Neuronal stem cell (in vitro differentiated cells): ENCODE measurements around the gene IFNA14.
"Not testable (repeated sequence)": the region's sequence is repeated elsewhere in the genome, so short reads cannot be mapped to it uniquely, and the experiment has no call there.

Experiments used
- DNase-seq: peaks from one replicate; pipeline ENCODE4 v3.0.0-alpha.2; 2013; ENCODE audit warnings: low spot score
- H2AFZ ChIP-seq: one replicate; pipeline ENCODE4 v1.6.1; 2013; ENCODE audit warnings: mild to moderate bottlenecking, low read length, inconsistent platforms
- H2AK5ac ChIP-seq: 2 replicates; pipeline ENCODE4 v1.6.1; 2013; ENCODE audit warnings: low read depth, mild to moderate bottlenecking, inconsistent platforms, low read length, moderate library complexity, mixed read lengths
- H2BK120ac ChIP-seq: 2 replicates; pipeline ENCODE4 v1.6.1; 2013; ENCODE audit warnings: low read depth, mild to moderate bottlenecking, inconsistent platforms, low read length, moderate library complexity, mixed read lengths
- H2BK12ac ChIP-seq: one replicate; pipeline ENCODE4 v1.6.1; 2013; ENCODE audit warnings: low read length, inconsistent platforms
- H2BK15ac ChIP-seq: 2 replicates; pipeline ENCODE4 v1.6.1; 2013; ENCODE audit warnings: mild to moderate bottlenecking, low read length, inconsistent platforms, mixed read lengths
- H2BK5ac ChIP-seq: one replicate; pipeline ENCODE4 v1.6.1; 2013; ENCODE audit warnings: inconsistent platforms, mild to moderate bottlenecking, low read length, moderate library complexity
- H3K14ac ChIP-seq: one replicate; pipeline ENCODE4 v1.6.1; 2013; ENCODE audit warnings: low read length, inconsistent platforms
- H3K18ac ChIP-seq: 2 replicates; pipeline ENCODE4 v1.6.1; 2013; ENCODE audit warnings: low read length, inconsistent platforms
- H3K23ac ChIP-seq: 2 replicates; pipeline ENCODE4 v1.6.1; 2013; ENCODE audit warnings: low read depth, mild to moderate bottlenecking, mixed read lengths, low read length, inconsistent platforms; ENCODE audit not compliant: poor library complexity
- H3K27ac ChIP-seq: replicated peaks from 3 replicates; pipeline ENCODE4 v1.5.1; 2013; ENCODE audit warnings: low read length, inconsistent platforms
- H3K27me3 ChIP-seq, 3 experiments: 2 replicates each; pipeline ENCODE4 v1.6.1; 2013; ENCODE audit warnings: low read length in 3 of 3, mild to moderate bottlenecking in 2 of 3, inconsistent platforms in 1 of 3, low read depth in 1 of 3, mixed read lengths in 1 of 3, moderate library complexity in 1 of 3; ENCODE audit not compliant: control insufficient read depth in 3 of 3, insufficient read depth in 3 of 3
- H3K36me3 ChIP-seq, 2 donors: replicated peaks in 1 of 2; 2 replicates each; pipeline ENCODE4 v1.6.1; 2013; ENCODE audit warnings: low read length in 2 of 2; ENCODE audit not compliant: control insufficient read depth in 2 of 2, insufficient read depth in 2 of 2
- H3K4ac ChIP-seq: 2 replicates; pipeline ENCODE4 v1.6.1; 2013; ENCODE audit warnings: inconsistent platforms, mild to moderate bottlenecking, low read length, moderate library complexity
- H3K4me1 ChIP-seq, 2 donors: 1 replicate in 1 of 2; 2 replicates in 1 of 2; pipeline ENCODE4 v1.6.1; 2013; ENCODE audit warnings: low read length in 2 of 2, low read depth in 1 of 2; ENCODE audit not compliant: control insufficient read depth in 2 of 2, insufficient read depth in 1 of 2
- H3K4me2 ChIP-seq: one replicate; pipeline ENCODE4 v1.6.1; 2013; ENCODE audit warnings: mild to moderate bottlenecking, low read length, inconsistent platforms; ENCODE audit not compliant: insufficient read depth, poor library complexity, severe bottlenecking
- H3K4me3 ChIP-seq, 2 donors: 2 replicates each; pipeline ENCODE4 v1.5.1; 2013; ENCODE audit warnings: low read length in 2 of 2, mild to moderate bottlenecking in 2 of 2, inconsistent platforms in 1 of 2, moderate library complexity in 1 of 2
- H3K79me1 ChIP-seq: one replicate; pipeline ENCODE4 v1.6.1; 2013; ENCODE audit warnings: low read depth, mild to moderate bottlenecking, inconsistent platforms, low read length, moderate library complexity
- H3K9ac ChIP-seq: one replicate; pipeline ENCODE4 v1.6.1; 2013; ENCODE audit warnings: mild to moderate bottlenecking, low read depth, low read length, inconsistent platforms; ENCODE audit not compliant: poor library complexity
- H3K9me3 ChIP-seq, 2 donors: replicated peaks in 1 of 2; 2 replicates each; pipeline versions ENCODE3 to v1.6.1; 2013; ENCODE audit warnings: low read length in 2 of 2, mild to moderate bottlenecking in 2 of 2, inconsistent platforms in 1 of 2, low read depth in 1 of 2, mixed read lengths in 1 of 2, moderate library complexity in 1 of 2; ENCODE audit not compliant: control insufficient read depth in 2 of 2, insufficient read depth in 1 of 2
- H4K8ac ChIP-seq: one replicate; pipeline ENCODE4 v1.6.1; 2013; ENCODE audit warnings: low read depth, mild to moderate bottlenecking, inconsistent platforms, low read length, moderate library complexity
- H4K91ac ChIP-seq: one replicate; pipeline ENCODE4 v1.6.1; 2013; ENCODE audit warnings: low read length, low read depth, mild to moderate bottlenecking, inconsistent platforms; ENCODE audit not compliant: poor library complexity
- WGBS, 2 donors: extraction: QIAGEN DNeasy Blood & Tissue Kit; methylation state at CpG; one replicate each; pipeline ENCODE4 v1.1.7; 2013; ENCODE audit warnings: missing lambda C conversion rate in 2 of 2, mixed read lengths in 1 of 2; ENCODE audit not compliant: insufficient read length in 2 of 2, insufficient replicate concordance in 1 of 2; ENCODE audit errors: extremely low coverage in 2 of 2; 5-methylcytosine and 5-hydroxymethylcytosine counted together

IFNA14 gene

DNA sequence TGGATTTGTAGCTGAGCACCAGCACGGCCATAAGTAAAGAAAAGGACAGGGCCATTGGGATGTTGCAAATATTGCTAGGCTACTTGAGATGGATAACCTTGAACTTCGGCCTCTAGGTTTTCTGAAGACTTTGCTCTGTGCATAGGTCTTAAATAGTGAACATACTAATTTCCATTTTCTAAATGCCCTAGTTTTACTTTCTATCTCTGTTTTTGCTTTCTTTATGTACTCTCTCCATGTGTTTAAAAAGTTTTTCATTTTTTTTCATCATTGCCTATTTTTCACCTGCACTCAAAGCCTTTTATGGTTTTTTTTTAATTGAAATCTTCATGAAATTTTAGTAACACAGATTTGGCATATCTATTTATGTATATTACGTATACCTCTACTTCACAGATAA, 32.8 kb downstream of the IFNA14 start, which contains the start of gene IFNA10:
Gene IFNA10, minus strand, starts transcription at position 101 of the 400 bp plus-strand sequence. Its CDS starts 46 bp downstream, at position 55.
- H2BK15ac ChIP-seq, H3K23ac ChIP-seq, H3K4me3 ChIP-seq, H2AK5ac ChIP-seq, H3K27me3 ChIP-seq, H3K14ac ChIP-seq, H3K18ac ChIP-seq, H4K8ac ChIP-seq, DNase-seq, H3K4me1 ChIP-seq, H3K4me2 ChIP-seq, H2BK5ac ChIP-seq, H2AFZ ChIP-seq, H2BK12ac ChIP-seq, H3K36me3 ChIP-seq, H3K79me1 ChIP-seq, H2BK120ac ChIP-seq, H4K91ac ChIP-seq, H3K27ac ChIP-seq, H3K9ac ChIP-seq, H3K4ac ChIP-seq, H3K9me3 ChIP-seq: not testable (repeated sequence)
- no CpG with 5 or more reads among the region's 3 CpGs for WGBS, 2 donors

DNA sequence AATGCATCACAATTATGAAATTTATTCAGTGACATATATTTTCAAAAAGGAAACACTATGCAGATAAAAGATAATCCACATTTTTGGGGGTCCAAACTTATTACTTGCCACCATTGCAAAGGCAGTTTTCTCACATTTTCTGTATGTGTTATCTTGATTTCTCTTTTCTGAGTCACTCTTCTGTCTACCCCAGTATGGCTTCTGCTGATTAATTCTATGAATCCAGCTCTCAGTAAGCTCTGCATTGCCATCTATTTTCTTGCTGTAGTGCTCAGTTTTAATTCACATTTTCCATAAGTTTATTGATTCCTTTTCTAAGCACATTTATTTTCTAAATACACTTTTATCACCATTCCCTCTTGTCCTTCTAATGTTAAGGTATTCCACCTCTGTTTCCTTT, 34.6 kb downstream of the IFNA14 start:
- H4K91ac ChIP-seq, result no peak overlapping the region
- no peaks in the 10 kb centered on the region for H3K4me1 ChIP-seq
- H3K36me3 ChIP-seq, result no peaks in the 10 kb centered on the region
- no peaks in the 10 kb centered on the region for H3K79me1 ChIP-seq
- H3K4me3 ChIP-seq, result no peak overlapping the region
- no peak overlapping the region for H4K8ac ChIP-seq
- no peak overlapping the region for H3K23ac ChIP-seq
- DNase-seq, result no peak
- H3K27ac ChIP-seq, result no peak overlapping the region
- no peak overlapping the region for H2BK12ac ChIP-seq
- H3K4me2 ChIP-seq, result no peak overlapping the region
- H3K18ac ChIP-seq, result no peak overlapping the region
- H2BK120ac ChIP-seq, result no peak overlapping the region
- H2AFZ ChIP-seq, result no peak overlapping the region
- H3K9ac ChIP-seq, result no peak overlapping the region
- H3K27me3 ChIP-seq, result no peaks in the 10 kb centered on the region
- no peak overlapping the region for H2BK5ac ChIP-seq
- no peaks in the 10 kb centered on the region for H3K9me3 ChIP-seq
- no peak overlapping the region for H3K4ac ChIP-seq
- H2BK15ac ChIP-seq, result no peak overlapping the region
- no peak overlapping the region for H2AK5ac ChIP-seq
- H3K14ac ChIP-seq, result no peak overlapping the region

DNA sequence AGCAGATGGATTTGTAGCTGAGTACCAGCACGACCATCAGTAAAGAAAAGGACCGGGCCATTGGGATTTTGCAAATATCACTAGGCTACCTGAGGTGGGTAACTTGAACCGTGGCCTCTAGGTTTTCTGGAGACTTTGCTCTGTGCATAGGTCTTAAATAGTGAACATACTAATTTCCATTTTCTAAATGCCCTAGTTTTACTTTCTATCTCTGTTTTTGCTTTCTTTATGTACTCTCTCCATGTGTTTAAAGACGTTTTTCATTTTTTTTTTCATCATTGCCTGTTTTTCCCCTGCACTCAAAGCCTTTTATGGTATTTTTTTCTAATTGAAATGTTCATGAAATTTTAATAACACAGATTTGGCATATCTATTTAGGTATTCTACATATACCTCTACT, 37.7 kb downstream of the IFNA14 start, which contains the start of gene IFNA7:
Gene IFNA7, minus strand, starts transcription at position 101 of the 400 bp plus-strand sequence. Its CDS starts 40 bp downstream, at position 61.
- not testable (repeated sequence) for H4K91ac ChIP-seq, H3K27ac ChIP-seq, H2BK5ac ChIP-seq, H3K14ac ChIP-seq, DNase-seq, H3K36me3 ChIP-seq, H3K9me3 ChIP-seq, H3K23ac ChIP-seq, H2BK120ac ChIP-seq, H3K18ac ChIP-seq, H3K27me3 ChIP-seq, H3K4me2 ChIP-seq, H3K79me1 ChIP-seq, H2BK12ac ChIP-seq, H3K4me1 ChIP-seq, H2AFZ ChIP-seq, H2BK15ac ChIP-seq, H4K8ac ChIP-seq, H3K9ac ChIP-seq, H3K4ac ChIP-seq, H3K4me3 ChIP-seq, H2AK5ac ChIP-seq
- no CpG with 5 or more reads among the region's 4 CpGs for WGBS, 2 donors

DNA sequence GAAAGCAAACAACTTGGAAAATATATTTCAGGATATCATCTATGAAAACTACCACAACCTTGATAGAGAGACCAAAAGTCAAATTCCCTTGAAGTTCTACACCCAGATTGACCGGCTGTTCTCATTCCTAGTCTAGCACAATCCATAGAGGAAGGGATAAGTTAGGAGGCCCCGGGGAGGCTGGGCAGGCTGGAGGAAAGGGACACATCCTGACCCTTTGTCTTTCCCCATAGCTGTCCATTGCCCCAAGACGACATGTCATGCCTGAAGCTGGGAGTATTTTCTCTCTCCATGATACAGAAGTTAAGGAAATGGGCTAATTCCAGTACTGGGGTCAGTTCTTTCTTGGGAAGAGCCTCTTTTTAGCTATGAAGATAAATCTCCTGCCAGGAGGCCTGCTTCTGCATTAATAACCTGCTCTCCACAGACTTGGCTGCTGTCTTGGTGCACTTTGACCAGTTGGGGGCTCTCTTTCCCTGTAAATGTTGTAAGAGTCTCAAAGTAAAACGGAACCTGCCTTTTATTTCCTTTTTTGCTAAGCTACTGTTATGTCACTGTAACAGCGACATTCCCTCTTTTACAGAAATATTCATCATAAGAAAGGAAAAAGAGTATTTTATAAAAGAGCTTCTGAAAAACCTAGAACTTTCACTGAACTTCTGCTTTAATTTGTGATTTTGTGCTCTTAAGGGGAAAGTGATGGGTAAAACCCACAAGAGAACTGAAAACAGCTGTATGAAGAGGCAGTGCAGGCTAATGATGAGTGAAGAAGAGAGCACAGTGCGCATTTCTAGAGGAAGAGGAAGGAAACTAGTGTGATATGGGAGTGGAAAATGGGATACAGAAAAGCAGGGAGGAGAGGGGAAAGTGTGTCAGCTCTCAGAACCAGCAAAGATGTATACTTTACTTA, 44.7 kb downstream of the IFNA14 start:
- not testable (repeated sequence) for H3K27ac ChIP-seq, H4K91ac ChIP-seq, H4K8ac ChIP-seq, H3K4ac ChIP-seq, H2BK5ac ChIP-seq, H3K36me3 ChIP-seq, H3K4me2 ChIP-seq, H2BK12ac ChIP-seq, H2AK5ac ChIP-seq, H2BK15ac ChIP-seq, H2BK120ac ChIP-seq, H3K9ac ChIP-seq, H3K4me1 ChIP-seq, H3K27me3 ChIP-seq, H3K4me3 ChIP-seq, DNase-seq, H3K9me3 ChIP-seq, H3K79me1 ChIP-seq, H2AFZ ChIP-seq, H3K23ac ChIP-seq, H3K14ac ChIP-seq, H3K18ac ChIP-seq
- no CpG with 5 or more reads among the region's 6 CpGs for WGBS, 2 donors
